Hepatocyte (in vitro differentiated cells): ENCODE measurements around the gene AAR2. TPM values are rescaled to one million over a fixed set of nuclear protein-coding genes. Genes with fewer than 3 reads are reported as not detected.

ENCODE experiments used
- DNase-seq: peaks from one replicate; pipeline ENCODE4 v3.0.0-alpha.2; 2016; ENCODE audit warnings: low spot score
- H2AFZ ChIP-seq: fragments of 200-600 bp; sonication (generic); 2 replicates; pipeline ENCODE4 v1.6.0; 2016; ENCODE audit warnings: antibody characterized with exemption, mild to moderate bottlenecking
- H3K27ac ChIP-seq: fragments of 200-600 bp; sonication (generic); 2 replicates; pipeline ENCODE4 v1.5.1; 2016; ENCODE audit warnings: mild to moderate bottlenecking
- H3K27me3 ChIP-seq: fragments of 200-600 bp; sonication (generic); 2 replicates; pipeline ENCODE4 v1.6.1; 2016
- H3K36me3 ChIP-seq: fragments of 200-600 bp; sonication (generic); replicated peaks from 2 replicates; pipeline ENCODE4 v1.5.1; 2016; ENCODE audit warnings: low read depth; ENCODE audit not compliant: insufficient read depth
- H3K4me1 ChIP-seq: fragments of 200-600 bp; sonication (generic); 2 replicates; pipeline ENCODE4 v1.5.1; 2016; ENCODE audit warnings: mild to moderate bottlenecking, moderate library complexity; ENCODE audit not compliant: insufficient read depth
- H3K4me2 ChIP-seq: fragments of 200-600 bp; sonication (generic); 2 replicates; pipeline ENCODE4 v1.6.0; 2016
- H3K4me3 ChIP-seq: fragments of 200-600 bp; sonication (generic); 2 replicates; pipeline ENCODE4 v1.5.1; 2016; ENCODE audit warnings: mild to moderate bottlenecking
- H3K79me2 ChIP-seq: fragments of 200-600 bp; sonication (generic); 2 replicates; pipeline ENCODE4 v1.6.0; 2017; ENCODE audit warnings: mild to moderate bottlenecking
- H3K9me2 ChIP-seq: fragments of 200-600 bp; sonication (generic); replicated peaks from 2 replicates; pipeline ENCODE4 v1.6.0; 2017; ENCODE audit warnings: mild to moderate bottlenecking; ENCODE audit not compliant: insufficient read depth
- H3K9me3 ChIP-seq: fragments of 200-600 bp; sonication (generic); 2 replicates; pipeline ENCODE4 v1.5.1; 2016; ENCODE audit warnings: low read depth, mild to moderate bottlenecking
- H4K20me1 ChIP-seq: fragments of 200-600 bp; sonication (generic); 2 replicates; pipeline ENCODE4 v1.6.0; 2016; ENCODE audit warnings: mild to moderate bottlenecking; ENCODE audit not compliant: insufficient read depth, poor library complexity, severe bottlenecking
- EZH2 ChIP-seq: fragments of 200-600 bp; sonication (generic); IDR thresholded peaks from 2 replicates; pipeline ENCODE4 v1.6.1; 2016; ENCODE audit warnings: antibody characterized with exemption, mild to moderate bottlenecking, borderline replicate concordance
- EZH2phosphoT487 ChIP-seq: fragments of 200-600 bp; sonication (generic); IDR thresholded peaks from one replicate; pipeline ENCODE4 v1.6.1; 2018; ENCODE audit warnings: antibody characterized with exemption, mild to moderate bottlenecking, low read depth, moderate library complexity; ENCODE audit not compliant: unreplicated experiment, severe bottlenecking
- WGBS: methylation state at CpG from one replicate; pipeline ENCODE4 v1.1.6; 2016; ENCODE audit warnings: low lambda C conversion rate; ENCODE audit errors: missing lambda C conversion rate; 5-methylcytosine and 5-hydroxymethylcytosine counted together
- polyA plus RNA-seq: library from polyadenylated mRNA; unstranded; fragments of >200 nt; fragmentation: Nextera tagmentation; extraction: Ambion mirVana; gene quantifications from 2 replicates; pipeline ENCODE4 v1.2.1, GENCODE V29; 2016
- total RNA-seq: library from RNA; depleted of rRNA; stranded (reverse); fragments of >200 nt; gene quantifications from 2 replicates; pipeline ENCODE4 v1.2.3, GENCODE V29; 2014
- TF ChIP-seq, protein P1 (sequence below): fragments of 200-600 bp; sonication (generic); IDR thresholded peaks from 2 replicates; pipeline ENCODE4 v1.5.1; 2016; ENCODE audit warnings: antibody characterized with exemption, mild to moderate bottlenecking; ENCODE audit not compliant: poor library complexity

The AAR2 gene
- total and polyA plus RNA-seq, 2 experiments from 2014 or later: 26.7 to 36.7 TPM

DNA sequence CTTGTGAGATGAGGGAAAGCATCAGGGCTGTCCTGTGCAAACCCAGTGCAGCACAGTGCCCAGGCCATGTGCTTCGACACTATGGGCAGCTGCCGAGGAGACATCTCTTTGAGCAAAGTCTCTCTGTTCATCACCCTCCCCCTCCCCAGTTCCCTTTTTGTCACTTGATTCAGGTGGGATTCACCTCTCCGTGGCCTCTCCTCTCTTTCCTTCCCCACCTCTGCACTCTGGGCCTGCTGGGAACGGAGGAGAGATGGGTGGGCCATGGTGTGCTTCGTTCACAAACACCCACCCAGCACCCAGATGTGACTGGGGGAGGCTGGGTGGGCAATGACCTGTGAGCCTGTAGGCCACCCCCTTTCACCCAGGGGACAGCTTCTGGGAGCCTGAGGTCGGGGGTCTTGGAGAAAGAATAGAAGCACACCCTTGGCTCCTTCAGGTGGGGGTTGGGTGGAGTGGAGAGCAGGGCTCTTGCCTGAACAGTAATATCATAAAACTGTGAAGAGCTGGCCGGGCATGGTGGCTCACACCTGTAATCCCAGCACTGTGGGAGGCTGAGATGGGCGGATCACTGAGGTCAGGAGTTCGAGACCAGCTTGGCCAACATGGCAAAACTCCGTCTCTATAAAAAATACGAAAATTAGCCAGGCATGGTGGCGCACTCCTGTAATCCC, 36.4 kb downstream of the AAR2 start:
- H3K9me2 ChIP-seq: no peaks in the 10 kb centered on the region
- no peaks in the 10 kb centered on the region for H4K20me1 ChIP-seq
- H3K4me1 ChIP-seq: no peaks in the 10 kb centered on the region
- H3K27ac ChIP-seq: no peak overlapping the region
- H2AFZ ChIP-seq: no peak overlapping the region
- H3K36me3 ChIP-seq: no peaks in the 10 kb centered on the region
- H3K79me2 ChIP-seq: no peaks in the 10 kb centered on the region
- no peak overlapping the region for H3K4me2 ChIP-seq
- no peak for DNase-seq
- TF ChIP-seq, protein P1, sequence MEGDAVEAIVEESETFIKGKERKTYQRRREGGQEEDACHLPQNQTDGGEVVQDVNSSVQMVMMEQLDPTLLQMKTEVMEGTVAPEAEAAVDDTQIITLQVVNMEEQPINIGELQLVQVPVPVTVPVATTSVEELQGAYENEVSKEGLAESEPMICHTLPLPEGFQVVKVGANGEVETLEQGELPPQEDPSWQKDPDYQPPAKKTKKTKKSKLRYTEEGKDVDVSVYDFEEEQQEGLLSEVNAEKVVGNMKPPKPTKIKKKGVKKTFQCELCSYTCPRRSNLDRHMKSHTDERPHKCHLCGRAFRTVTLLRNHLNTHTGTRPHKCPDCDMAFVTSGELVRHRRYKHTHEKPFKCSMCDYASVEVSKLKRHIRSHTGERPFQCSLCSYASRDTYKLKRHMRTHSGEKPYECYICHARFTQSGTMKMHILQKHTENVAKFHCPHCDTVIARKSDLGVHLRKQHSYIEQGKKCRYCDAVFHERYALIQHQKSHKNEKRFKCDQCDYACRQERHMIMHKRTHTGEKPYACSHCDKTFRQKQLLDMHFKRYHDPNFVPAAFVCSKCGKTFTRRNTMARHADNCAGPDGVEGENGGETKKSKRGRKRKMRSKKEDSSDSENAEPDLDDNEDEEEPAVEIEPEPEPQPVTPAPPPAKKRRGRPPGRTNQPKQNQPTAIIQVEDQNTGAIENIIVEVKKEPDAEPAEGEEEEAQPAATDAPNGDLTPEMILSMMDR: no peak
- no peak for TF ChIP-seq EZH2phosphoT487
- TF ChIP-seq EZH2: no peak
- no peaks in the 10 kb centered on the region for H3K9me3 ChIP-seq
- WGBS: 88% methylated on average over 12 of the region's 12 CpGs
- no peaks in the 10 kb centered on the region for H3K27me3 ChIP-seq
- H3K4me3 ChIP-seq: no peak overlapping the region

GRCh38 chr20:36273414-36274180, 37.3 kb downstream of the AAR2 start:
- no peaks in the 10 kb centered on the region for H3K9me2 ChIP-seq
- H3K9me3 ChIP-seq: no peaks in the 10 kb centered on the region
- no peaks in the 10 kb centered on the region for H3K27me3 ChIP-seq
- no peaks in the 10 kb centered on the region for H3K36me3 ChIP-seq
- 81% methylated on average over 12 of the region's 12 CpGs for WGBS
- no peak overlapping the region for H3K4me3 ChIP-seq
- H3K4me2 ChIP-seq: no peak overlapping the region
- H2AFZ ChIP-seq: no peak overlapping the region
- H4K20me1 ChIP-seq: no peaks in the 10 kb centered on the region
- no peaks in the 10 kb centered on the region for H3K4me1 ChIP-seq
- DNase-seq: no peak
- H3K27ac ChIP-seq: no peak overlapping the region
- no peaks in the 10 kb centered on the region for H3K79me2 ChIP-seq
- TF ChIP-seq, protein P1: peak; percentile 26
- no peak for TF ChIP-seq EZH2

DNA sequence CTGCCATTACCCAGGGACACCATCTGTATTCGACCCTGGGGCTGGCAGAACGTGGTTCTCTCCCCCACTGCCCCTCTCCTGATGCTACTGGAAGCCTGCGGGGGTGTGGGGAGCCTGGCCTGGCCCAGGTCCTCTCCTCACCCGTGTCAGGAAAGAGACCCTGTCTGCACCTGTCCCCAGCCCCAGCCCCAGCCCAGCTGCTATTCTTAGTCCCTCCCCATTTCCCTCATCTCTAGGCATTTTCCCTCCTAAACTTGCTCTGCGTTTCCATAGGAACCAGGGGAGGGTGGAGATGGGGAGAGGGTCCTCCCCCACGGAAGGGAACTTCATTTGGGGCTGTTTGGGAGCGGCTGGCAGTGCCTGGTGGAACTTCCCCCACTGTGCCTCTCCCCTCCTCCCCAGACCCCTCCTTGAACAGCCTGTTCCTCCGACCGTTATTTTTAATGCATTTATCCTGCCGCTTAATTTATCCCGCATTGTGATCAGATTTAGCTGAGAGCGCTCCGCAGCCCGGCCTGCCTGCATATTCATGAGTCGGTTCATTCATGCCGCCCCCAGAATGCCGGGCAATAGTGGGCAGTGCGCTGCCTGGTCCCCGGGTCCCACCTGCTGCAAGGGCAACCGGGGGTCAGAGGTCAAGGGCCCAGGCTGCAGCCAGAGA, 38.0 kb downstream of the AAR2 start:
- no peak overlapping the region for H2AFZ ChIP-seq
- H4K20me1 ChIP-seq: no peaks in the 10 kb centered on the region
- no peaks in the 10 kb centered on the region for H3K79me2 ChIP-seq
- H3K4me1 ChIP-seq: no peaks in the 10 kb centered on the region
- H3K4me2 ChIP-seq: no peak overlapping the region
- no peaks in the 10 kb centered on the region for H3K36me3 ChIP-seq
- no peaks in the 10 kb centered on the region for H3K9me2 ChIP-seq
- 76% methylated on average over 20 of the region's 20 CpGs for WGBS
- no peak for DNase-seq
- no peaks in the 10 kb centered on the region for H3K27me3 ChIP-seq
- H3K4me3 ChIP-seq: no peak overlapping the region
- no peaks in the 10 kb centered on the region for H3K9me3 ChIP-seq
- TF ChIP-seq EZH2 (no peak), EZH2phosphoT487 (no peak)
- TF ChIP-seq, protein P1: no peak
- H3K27ac ChIP-seq: no peak overlapping the region
